ENCODE measurements around the gene TNFRSF13B.

GRCh38 chr17:17017343-17018014, 45.6 kb upstream of the TNFRSF13B start:
- TF ChIP-seq POLR2A (IDR thresholded peaks at IDR 0.05; ENCODE audit: low read depth, low read length) = no peak
- TF ChIP-seq POLR2AphosphoS5 (IDR thresholded peaks at IDR 0.05; ENCODE audit: insufficient read depth, low read depth, low read length) = no peak
- TF ChIP-seq MYC (IDR thresholded peaks at IDR 0.05; ENCODE audit: low read depth, low read length) = no peak
- no peak for TF ChIP-seq CTCF (IDR thresholded peaks at IDR 0.05; ENCODE audit: extremely low read depth in 1 of 2, insufficient read depth in 1 of 2, low read depth in 1 of 2, low read length in 2 of 2)
- no peak for TF ChIP-seq EZH2 (IDR thresholded peaks at IDR 0.05; ENCODE audit: borderline replicate concordance, low read depth, low read length, severe bottlenecking)
- no peak for TF ChIP-seq JUN (IDR thresholded peaks at IDR 0.05; ENCODE audit: borderline replicate concordance, insufficient read depth, insufficient read length, low read depth)
- no peak for TF ChIP-seq MAX (IDR thresholded peaks at IDR 0.05; ENCODE audit: insufficient read depth, insufficient read length)
- no peak for TF ChIP-seq FOS (IDR thresholded peaks at IDR 0.05; ENCODE audit: borderline replicate concordance, insufficient read depth, low read length)
- TF ChIP-seq GATA2 (IDR thresholded peaks at IDR 0.05; ENCODE audit: insufficient read depth, insufficient read length, low read depth, low read length) = no peak
